RWPE1 (cell line): Measurements from ENCODE around the gene COL4A6.

Source experiments
- CTCF ChIA-PET: fragments of 350-600 bp; sonication (Branson Sonifier 250); formaldehyde crosslinking; extraction: SDS; loops from one replicate; lab custom pipeline; 2021; lab: Yijun Ruan, JAX
- POLR2A ChIA-PET: fragments of 400-600 bp; formaldehyde crosslinking; extraction: SDS; loops from one replicate; lab custom pipeline; 2020; ENCODE audit warnings: antibody characterized with exemption; ENCODE audit not compliant: low non-redundant PET; lab: Yijun Ruan, JAX
- DNase-seq: peaks from one replicate; pipeline ENCODE4 v3.0.0; 2012; ENCODE audit warnings: low spot score
- H3K27ac ChIP-seq: fragments of 450-650 bp; 2 replicates; pipeline ENCODE4 v1.5.1; 2017
- CTCF ChIP-seq: fragments of 450-650 bp; conservative IDR thresholded peaks from 2 replicates; pipeline ENCODE4 v1.5.1; 2017; ENCODE audit warnings: low read depth, mild to moderate bottlenecking

The COL4A6 gene

GRCh38 chrX:108299704-108300103 is 138.5 kb downstream of the COL4A6 start:
- no peak overlapping the region for H3K27ac ChIP-seq
- ChIA-PET CTCF (interaction anchor here (0.8 kb wide), 1 partner anchor 12 kb away, joined by 3 read pairs; no protein-coding TSS in a partner anchor), POLR2A (interaction anchor here (1.1 kb wide), 1 partner anchor 101 kb away, joined by 4 read pairs; no protein-coding TSS in a partner anchor)
- no peak for DNase-seq
- TF ChIP-seq CTCF: no peak

- POLR2A ChIA-PET: interaction anchor here (1.1 kb wide), 1 partner anchor 101 kb away, joined by 4 read pairs; no protein-coding TSS in a partner anchor
- peak; percentile 30 for DNase-seq
- CTCF ChIA-PET: interaction anchor here (0.8 kb wide), 1 partner anchor 11 kb away, joined by 3 read pairs; no protein-coding TSS in a partner anchor
- no peak for TF ChIP-seq CTCF
- H3K27ac ChIP-seq: peak overlapping the region; percentile 49; the same call in 1 of the 2 replicates
These were observed 139.1 kb downstream of the COL4A6 start for GRCh38 chrX:108299101-108299591.

GRCh38 chrX:108298165-108298602 is 140.0 kb downstream of the COL4A6 start:
- CTCF ChIA-PET: no interaction called here
- peak overlapping the region; percentile 54 for H3K27ac ChIP-seq
- TF ChIP-seq CTCF: no peak
- no peak for DNase-seq
- POLR2A ChIA-PET: no interaction called here

GRCh38 chrX:108297290-108297689 is 140.9 kb downstream of the COL4A6 start:
- TF ChIP-seq CTCF: no peak
- DNase-seq: no peak
- ChIA-PET CTCF (no interaction called here), POLR2A (no interaction called here)
- H3K27ac ChIP-seq: no peak overlapping the region

GRCh38 chrX:108292053-108292452 is 146.2 kb downstream of the COL4A6 start:
- TF ChIP-seq CTCF: no peak
- POLR2A ChIA-PET: no interaction called here

GRCh38 chrX:108285918-108286317 is 152.3 kb downstream of the COL4A6 start:
- ChIA-PET POLR2A (no interaction called here), CTCF (no interaction called here)
- TF ChIP-seq CTCF: no peak
- no peak for DNase-seq
- H3K27ac ChIP-seq: no peak overlapping the region

More at GRCh38 chrX:108292053-108292452, 146.2 kb downstream of the COL4A6 start:
- DNase-seq: no peak
- CTCF ChIA-PET: interaction anchor here (0.7 kb wide), 1 partner anchor 31 kb away, joined by 6 read pairs; no protein-coding TSS in a partner anchor
- H3K27ac ChIP-seq: no peak overlapping the region
